NK-92 (cell line): ENCODE results near the gene TIMM22.
"Not testable (repeated sequence)": the region's sequence is repeated elsewhere in the genome, so short reads cannot be mapped to it uniquely, and the experiment has no call there.

ENCODE experiments used
- DNase-seq: peaks from one replicate; lab custom pipeline; 2025; ENCODE audit not compliant: unreplicated experiment; lab: John Stamatoyannopoulos, UW

The TIMM22 gene

DNA sequence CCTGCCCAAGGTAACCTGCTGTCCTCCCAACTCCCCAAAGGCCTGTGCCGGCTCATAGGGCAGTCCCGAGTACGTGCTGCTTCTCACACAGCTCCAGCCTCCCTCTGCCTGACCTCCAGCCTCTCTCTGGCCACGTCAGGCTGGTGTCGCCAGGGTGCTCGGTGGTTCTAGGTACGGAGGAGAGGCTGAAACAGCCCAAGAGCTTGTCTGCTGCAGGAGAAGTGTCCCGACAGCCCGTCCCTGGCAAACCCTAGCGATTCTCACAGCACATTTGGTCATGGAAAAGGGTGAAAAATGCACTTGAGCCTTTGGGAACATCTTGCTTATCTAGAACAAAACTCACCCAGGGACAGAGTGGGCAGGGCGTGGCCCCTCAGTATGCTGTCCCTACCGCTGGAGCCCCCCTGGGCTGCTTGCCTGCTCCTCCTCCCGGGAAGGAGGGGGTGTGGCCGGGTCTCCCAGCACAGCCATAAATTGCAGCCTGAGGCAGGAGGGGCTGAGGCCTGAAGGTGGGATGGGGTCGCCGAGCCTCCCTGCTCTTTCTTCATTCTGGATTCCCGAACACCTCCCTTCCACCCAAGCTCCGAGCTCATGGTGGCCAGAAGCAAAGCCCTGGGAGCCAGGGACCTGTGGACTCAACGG, 40.4 kb downstream of the TIMM22 start:
- DNase-seq, result no peak

DNA sequence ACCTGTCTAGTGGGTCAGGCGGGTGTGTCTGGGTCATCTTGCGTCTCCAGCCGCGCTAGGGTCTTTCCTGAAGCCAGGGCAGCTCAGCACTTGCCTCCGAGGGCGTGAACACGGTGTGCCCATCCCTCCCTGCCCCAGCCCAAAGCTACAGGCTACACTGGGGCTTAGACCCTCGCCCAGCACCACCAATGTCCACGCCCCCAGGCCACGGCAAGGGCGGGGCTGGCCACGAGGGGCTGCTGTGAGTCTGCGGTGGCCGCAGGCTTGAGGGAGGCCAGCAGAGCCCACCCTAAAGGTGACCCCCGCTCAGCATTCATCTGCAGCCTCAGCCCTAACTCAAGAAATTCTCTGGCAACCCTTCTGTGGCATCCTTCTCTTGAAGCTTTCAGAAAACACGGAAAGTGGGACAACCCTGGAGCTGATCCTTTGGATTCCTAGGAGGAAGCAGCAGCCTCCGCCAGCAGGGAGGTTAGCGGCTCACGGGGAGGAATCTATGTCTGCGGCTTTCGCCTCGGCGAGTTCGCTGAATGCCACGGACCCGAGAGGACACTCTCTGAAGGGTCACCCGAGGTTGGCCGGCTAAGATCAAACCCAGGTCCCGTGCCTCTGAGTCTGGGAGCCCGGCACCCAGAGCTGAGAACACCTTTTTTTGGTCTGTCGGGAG, 41.7 kb downstream of the TIMM22 start:
- DNase-seq, result no peak

DNA sequence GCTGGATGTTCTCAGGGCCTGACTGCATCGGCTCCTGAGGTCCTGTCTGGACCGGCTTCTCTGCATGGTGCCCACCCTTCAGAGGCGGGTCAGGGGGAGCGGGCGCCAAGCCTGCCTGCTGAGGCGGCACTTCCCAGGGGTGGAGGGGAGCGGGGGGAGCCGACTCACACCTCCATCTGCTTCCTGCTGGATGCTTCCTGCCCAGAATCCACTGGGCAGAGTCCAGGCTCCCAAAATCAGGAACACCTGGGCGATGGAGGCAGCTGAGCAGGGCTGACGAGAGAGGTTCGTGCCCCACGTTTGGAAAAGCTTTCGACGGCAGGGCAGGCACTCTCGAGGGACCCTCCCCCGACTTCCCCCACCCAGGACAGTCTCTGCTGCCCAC, 42.2 kb downstream of the TIMM22 start:
- no peak for DNase-seq

DNA sequence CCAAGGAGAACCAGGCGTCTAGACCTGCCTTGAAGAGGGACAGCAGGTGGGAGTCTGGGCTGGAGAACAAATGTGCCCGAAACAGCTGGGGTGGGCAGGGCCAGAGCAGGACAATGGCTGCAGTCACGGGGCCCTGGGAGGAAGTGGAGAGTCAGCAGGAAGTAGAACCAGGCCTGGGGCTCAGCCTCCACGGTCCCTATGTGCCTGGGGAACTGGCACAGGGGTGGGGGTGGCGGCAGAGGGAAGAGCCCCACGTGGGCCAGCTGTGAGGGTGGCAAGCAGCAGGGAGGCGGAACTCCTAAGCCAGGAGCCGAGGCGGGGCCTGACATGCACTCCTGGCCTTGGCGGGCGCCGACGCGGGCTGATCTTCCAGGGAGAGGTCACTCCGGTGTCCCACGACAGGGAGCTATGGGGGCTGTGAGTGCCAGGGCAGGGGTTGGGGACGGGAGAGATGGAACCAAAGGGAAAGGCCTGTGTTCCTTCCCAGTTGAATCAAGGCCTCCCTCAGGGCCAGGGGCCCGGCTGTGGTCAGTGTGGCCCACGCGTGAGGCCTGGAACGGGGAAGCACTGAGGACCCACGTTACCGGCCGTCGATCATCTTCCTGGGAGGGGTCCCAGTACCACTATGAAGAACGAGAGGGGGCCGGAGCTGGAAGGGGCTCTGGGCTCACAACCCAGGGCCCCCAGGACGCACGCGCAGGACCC, 42.7 kb downstream of the TIMM22 start:
- no peak for DNase-seq

DNA sequence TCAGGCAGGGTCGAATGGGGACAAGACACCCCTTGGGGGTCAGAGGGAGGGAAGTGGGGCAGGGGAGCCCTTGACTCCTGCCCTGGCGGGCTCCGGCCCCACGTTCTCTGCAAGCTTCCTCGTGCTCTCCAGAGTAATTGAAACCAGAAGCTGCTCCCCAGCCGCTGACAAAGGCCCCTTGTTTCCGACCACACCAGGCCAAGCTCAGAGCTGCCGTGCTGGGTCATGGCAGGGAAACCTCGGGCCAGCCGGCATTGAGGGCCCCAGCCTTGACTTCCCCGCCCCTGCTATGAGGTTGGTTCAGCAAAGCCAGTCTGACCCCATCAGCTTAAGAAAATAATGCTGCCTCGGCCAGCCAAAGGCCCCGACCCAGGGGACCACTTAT, 43.3 kb downstream of the TIMM22 start:
- DNase-seq, result no peak

DNA sequence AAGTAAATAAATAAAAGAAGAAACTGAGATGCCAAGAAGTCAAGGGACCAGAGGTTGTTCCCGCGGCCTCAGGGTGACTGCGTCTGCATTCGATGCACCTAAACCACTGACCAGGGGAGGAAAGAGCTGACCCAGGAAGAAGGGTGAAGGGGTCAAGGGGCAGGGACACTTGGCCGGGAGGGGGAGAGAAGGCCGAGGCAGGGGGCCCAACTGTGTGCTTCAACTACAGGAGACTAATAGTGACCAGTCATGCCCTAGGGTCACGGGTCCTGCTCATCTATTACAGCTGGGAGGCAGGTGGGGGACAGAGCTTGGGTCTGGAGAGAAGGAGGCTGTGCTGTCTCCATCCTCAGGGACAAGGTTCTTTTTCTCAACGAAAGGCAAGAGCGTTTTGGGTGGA, 44.8 kb downstream of the TIMM22 start:
- no peak for DNase-seq

DNA sequence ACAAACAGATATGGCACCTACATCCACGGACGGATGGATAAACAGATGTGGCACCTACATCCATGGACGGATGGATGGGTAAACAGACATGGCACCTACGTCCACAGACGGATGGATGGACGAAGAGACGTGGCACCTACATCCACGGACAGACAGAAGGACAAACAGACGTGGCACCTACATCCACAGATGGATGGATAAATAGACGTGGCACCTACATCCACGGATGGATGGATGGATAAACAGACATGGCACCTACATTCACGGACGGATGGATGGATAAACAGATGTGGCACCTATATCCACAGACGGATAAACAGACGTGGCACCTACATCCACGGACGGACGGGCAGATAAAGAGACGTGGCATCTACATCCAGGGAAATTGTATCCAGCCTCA, 45.6 kb downstream of the TIMM22 start:
- DNase-seq, result no peak

DNA sequence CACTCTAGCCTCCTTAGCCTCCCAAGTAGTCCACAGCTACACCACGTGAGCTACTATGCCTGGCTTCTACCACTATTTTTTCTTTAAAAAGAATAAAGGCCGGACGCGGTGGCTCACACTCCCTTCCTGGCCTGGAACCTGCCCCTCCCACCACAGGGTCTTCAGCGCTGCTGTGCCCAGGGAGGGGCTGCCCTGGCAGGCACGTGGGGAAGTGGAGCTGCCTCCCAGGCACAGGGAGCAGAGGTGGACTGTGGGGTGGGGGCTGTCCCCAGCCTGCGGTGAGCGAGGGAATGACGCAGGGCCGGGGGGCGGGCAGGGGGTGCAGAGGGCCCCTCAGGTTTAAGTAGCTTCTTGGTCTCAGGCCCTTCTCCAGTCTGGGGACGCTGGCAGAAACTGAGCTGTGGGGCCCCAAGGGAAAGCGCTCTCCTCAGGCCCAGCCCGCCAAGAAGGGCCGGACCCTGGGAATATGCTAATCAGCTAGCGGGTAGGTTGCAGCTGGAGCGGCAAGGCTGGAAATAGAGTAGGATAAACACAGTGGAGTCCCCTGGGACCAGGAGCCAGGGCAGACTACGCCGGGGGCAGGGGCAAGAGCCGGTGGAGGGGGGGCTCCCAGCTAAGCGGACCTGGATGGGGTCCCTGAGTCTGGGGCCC, 46.8 kb downstream of the TIMM22 start:
- DNase-seq, result no peak

DNA sequence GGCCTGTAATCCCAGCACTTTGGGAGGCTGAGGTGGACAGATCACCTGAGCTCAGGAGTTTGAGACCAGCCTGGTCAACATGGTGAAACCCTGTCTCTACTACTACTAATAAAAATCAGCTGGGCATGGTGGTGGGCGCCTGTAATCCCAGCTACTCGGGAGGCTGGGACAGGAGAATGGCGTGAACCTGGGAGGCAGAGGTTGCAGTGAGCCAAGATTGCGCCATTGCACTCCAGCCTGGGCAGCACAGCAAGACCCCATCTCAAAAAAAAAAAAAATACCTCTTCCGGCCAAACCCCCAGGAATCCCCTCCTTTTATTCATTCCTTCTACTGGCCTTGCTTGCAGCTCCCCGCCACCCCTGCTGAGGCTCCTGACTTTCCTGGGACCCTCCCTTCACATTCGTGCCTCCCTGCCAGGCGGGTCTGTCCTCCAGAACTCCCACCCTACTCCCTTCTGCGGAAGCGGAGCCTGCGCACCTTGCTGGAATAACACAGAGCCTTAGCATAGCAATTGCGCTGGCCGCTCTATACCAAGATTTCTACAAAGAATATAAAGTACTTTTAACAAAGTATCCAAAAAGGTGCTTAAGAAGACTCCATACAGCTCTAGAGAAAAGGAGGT, 47.6 kb downstream of the TIMM22 start:
- not testable (repeated sequence) for DNase-seq

DNA sequence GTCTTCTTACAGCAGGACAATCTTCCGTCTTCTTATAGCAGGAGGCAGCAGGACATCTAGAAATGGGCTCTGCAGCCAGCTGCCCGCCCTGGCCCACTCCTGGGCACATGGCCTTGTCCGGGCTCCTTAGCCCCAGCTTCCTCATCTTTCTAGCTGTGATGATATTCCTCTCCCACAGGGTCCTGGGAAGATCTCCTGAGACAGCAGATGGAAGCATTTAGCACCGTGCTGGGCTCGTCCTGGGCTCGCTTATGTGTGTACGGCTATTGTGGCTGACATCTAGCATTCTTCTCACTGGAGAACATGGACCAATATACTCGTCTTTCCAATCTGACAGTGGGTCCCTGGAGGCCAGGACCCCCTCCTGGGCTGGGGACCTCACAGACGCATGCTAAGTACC, 48.5 kb downstream of the TIMM22 start:
- no peak for DNase-seq

DNA sequence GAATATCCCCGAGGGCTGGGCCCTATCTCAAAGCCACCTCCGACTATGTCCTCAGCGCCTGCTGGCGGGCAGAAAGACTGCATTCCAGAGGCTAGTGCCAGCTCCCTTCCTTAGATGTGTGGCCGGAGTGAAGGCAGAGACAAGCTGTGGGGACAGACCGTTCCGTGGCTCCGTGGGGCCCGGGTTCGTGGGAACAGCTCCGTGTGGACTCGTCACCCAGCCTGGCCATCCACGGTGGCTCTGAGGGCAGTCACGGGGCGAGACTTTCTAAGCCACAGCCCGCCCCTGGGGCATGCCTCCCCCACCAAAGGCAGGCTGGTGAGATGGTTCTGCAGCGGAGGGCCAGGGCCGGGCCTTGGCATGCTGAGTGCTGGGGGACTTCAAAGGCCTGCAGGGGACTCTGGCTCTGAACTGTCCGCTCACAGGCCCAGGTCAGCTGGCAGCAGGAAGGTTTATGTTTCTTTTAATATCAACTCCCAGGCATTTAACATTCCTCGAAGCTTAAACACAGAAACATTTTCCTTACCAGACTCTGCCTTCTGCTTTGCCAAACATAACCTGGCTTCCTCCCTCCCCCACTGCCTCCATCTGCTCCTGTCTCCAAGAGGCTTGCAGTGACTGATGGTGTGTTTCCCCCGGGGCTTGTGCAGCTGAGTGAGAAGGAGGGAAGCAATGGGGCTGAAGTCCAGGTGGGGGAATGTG, 50.4 kb downstream of the TIMM22 start:
- DNase-seq, result no peak

DNA sequence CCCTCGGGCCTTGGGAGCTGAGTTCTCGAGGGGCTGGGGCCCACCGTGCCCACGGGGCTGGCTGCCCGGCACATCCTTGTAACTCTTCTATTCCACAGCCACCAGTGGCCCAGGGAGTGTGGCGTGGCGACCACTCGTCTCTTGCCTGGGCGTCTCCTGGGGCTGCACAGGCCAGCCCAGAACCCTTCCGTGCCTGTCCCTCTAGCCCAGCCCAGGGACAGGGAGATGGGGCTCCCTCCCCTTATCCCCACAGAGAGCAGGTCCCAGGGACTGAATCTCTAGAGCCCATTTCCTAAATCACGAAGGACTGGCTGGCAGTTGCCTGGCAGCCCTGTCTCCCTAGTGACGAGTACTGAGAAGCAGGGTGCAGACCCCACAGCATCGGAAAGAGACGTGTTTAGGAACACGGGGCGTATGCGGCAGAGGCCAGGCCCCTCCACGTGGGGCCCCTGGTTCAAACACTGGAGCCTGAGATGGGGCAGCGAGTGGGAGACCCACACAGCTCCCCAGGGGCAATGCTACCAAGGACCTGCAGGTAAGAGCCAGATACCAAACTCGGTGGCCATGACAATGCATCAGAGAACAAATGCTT, 51.0 kb downstream of the TIMM22 start:
- no peak for DNase-seq

DNA sequence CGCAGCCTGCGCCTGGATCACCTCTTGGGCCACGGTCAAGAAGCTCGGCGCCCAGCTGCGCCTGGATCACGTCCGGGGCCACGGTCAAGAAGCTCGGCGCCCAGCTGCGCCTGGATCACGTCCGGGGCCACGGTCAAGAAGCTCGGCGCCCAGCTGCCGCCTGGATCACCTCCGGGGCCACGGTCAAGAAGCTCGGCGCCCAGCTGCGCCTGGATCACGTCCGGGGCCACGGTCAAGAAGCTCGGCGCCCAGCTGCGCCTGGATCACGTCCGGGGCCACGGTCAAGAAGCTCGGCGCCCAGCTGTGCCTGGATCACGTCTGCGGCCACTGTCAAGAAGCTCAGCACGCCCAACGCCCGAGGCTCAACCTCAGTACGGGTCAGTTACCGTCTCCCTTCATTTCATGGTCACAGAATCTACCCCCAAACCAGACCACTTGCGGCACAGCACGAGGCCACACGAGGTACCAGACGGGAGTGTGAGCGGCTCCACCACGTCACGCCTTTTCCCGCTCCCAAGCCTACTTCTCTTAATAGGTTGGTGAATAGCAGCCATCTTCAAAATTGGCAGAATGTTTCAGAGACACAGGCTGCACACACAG, 51.7 kb downstream of the TIMM22 start:
- not testable (repeated sequence) for DNase-seq

DNA sequence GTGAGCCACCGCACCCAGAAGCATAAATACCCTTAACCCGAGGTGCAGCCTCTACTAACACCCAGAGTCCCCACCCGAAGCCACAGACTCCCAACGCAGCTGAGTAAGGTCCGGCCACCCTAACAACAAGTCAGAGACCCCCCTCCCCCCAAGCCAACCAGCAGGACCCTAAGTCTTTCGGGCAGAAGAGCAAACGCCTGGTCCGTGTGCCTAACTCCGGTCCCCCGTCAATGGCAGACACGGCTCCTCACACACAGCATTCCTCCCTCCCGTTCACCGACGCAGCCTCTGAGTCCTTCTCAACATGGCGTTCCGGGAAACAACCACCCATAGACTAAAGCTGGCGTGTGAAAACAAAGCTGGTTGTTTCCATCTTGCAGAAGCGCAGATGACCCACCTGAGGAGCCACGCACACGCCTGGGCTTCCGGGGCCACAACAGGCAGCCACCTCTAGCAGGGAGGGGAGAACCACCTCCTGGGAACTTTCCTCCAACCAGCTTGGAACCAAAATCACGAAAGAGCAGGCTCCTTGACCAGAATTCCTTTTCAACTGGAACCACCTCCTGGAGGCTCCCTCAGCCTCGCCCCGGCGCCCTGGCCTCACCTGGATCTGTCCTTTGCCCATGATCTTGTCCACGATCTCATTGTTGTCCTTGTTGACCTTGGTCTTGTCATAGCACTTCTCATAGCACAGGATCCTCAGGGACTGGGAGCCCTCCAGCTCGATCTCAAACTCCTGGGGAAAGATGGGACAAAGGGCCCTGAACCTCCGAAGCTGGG, 52.7 kb downstream of the TIMM22 start:
- no peak for DNase-seq

DNA sequence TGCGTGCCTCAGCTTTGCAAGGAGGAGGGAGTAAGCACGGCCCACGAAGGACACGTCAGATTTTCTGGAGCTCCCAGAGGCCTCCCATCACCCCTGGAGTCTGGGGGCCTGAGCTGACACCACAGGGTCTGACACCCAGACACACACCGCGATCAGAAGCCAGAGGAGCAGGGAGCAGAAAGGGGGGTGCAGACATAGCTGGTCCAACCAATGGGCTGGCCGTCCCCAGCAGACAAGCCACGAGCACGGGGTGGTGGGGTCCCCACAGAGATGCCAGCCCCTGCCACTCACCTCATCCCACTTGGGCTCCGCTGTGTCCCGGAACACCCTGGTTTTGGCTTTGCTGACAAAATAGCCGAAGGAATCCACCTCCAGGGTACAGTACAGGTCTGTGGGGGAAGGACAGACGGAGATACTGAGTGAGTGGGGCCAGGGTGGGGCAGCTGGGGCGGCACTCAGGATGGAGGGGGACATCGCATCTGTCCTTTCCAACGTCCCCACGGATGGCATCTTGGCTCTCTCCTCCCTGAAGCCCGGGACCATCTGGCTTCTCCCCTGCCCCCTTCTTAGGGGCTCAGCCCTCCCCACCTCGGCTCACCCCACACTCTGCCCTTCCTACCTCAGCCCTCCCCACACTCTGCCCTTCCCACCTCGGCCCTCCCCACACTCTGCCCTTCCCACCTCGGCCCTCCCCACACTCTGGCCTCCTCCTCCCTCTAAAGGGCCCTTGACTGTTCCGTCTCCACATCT, 53.5 kb downstream of the TIMM22 start:
- DNase-seq, result no peak

DNA sequence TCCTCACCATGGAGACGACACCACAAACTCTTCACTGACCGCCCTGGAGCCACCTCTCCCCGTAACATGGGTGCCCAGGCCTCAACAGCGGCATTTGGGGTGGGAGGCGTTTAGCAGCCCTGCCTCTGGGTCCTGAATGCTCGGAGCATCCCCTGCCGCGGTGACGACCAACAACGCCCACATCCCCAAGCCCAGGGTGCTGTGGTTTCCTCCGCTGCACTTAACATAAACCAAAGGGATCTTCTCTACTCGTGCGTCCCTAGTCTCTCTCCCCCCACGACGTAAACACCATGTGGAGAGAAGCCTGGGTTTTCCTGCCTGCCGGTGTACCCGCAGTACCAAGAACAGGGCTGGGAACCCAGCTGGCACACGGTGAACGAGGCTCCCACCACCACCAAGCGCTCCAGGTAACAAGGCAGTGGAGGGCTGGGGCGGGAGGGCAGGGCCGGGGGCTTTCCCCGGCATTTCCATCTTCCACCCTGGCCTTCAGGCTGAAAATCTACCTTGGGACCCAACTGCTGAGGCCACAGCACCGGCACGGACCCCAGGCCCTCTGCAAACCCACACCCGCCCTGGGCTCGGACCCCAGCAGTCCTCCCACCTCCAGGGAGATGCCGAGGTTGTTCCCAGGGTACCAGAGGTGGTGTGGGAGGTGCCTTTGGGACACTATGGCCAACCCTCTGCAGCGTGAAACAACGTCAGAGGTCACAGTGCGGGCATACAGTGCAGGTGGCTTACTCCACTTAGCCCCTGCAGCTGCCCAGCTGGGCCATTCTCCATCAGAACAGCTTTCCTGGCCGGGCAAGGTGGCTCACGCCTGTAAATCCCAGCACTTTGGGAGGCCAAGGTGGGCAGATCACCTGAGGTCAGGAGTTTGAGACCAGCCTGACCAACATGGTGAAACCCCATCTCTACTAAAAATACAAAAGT, 54.3 kb downstream of the TIMM22 start:
- no peak for DNase-seq
